ENCODE data around the gene ESYT3.

The ESYT3 gene

GRCh38 chr3:138456961-138457862 is 22.8 kb downstream of the ESYT3 start:
- H2AFZ ChIP-seq (ENCODE audit: low read depth, low read length, severe bottlenecking) = no peak overlapping the region
- no peaks in the 10 kb centered on the region for H3K9me3 ChIP-seq (ENCODE audit: insufficient read depth, low read length)
- H3K9ac ChIP-seq (ENCODE audit: low read length) = no peak overlapping the region
- no peak overlapping the region for H3K4me3 ChIP-seq (ENCODE audit: insufficient read depth, low read length, poor library complexity, severe bottlenecking)
- H3K9me2 ChIP-seq (replicated peaks; ENCODE audit: insufficient read depth, low read length) = no peaks in the 10 kb centered on the region
- no peaks in the 10 kb centered on the region for H3K36me3 ChIP-seq (ENCODE audit: low read length)
- H3K27me3 ChIP-seq (ENCODE audit: low read length) = no peaks in the 10 kb centered on the region
- no peaks in the 10 kb centered on the region for H4K20me1 ChIP-seq (ENCODE audit: low read depth, low read length)
- no peak overlapping the region for H3K27ac ChIP-seq (ENCODE audit: low read depth, low read length)
- H3K4me2 ChIP-seq (ENCODE audit: low read depth, low read length, poor library complexity, severe bottlenecking) = no peak overlapping the region
- H3F3A ChIP-seq (ENCODE audit: insufficient read depth) = no peaks in the 10 kb centered on the region
- H3K79me2 ChIP-seq (ENCODE audit: insufficient read depth, low read length) = no peaks in the 10 kb centered on the region
- TF ChIP-seq EZH2phosphoT487 (conservative IDR thresholded peaks at IDR 0.05; ENCODE audit: low read length) = no peak
- no peak for TF ChIP-seq CTCF (IDR thresholded peaks at IDR 0.05; ENCODE audit: insufficient read depth, low read length, poor library complexity, severe bottlenecking)

GRCh38 chr3:138457863-138458735 is 23.7 kb downstream of the ESYT3 start:
- H3F3A ChIP-seq (ENCODE audit: insufficient read depth) = no peaks in the 10 kb centered on the region
- H3K9me2 ChIP-seq (replicated peaks; ENCODE audit: insufficient read depth, low read length) = no peaks in the 10 kb centered on the region
- H2AFZ ChIP-seq (ENCODE audit: low read depth, low read length, severe bottlenecking) = no peak overlapping the region
- H3K36me3 ChIP-seq (ENCODE audit: low read length) = no peaks in the 10 kb centered on the region
- TF ChIP-seq CTCF (IDR thresholded peaks at IDR 0.05; ENCODE audit: insufficient read depth, low read length, poor library complexity, severe bottlenecking) = no peak
- no peak for TF ChIP-seq EZH2phosphoT487 (conservative IDR thresholded peaks at IDR 0.05; ENCODE audit: low read length)
- no peaks in the 10 kb centered on the region for H3K9me3 ChIP-seq (ENCODE audit: insufficient read depth, low read length)
- no peaks in the 10 kb centered on the region for H3K79me2 ChIP-seq (ENCODE audit: insufficient read depth, low read length)
- H3K4me3 ChIP-seq (ENCODE audit: insufficient read depth, low read length, poor library complexity, severe bottlenecking) = no peak overlapping the region
- no peak overlapping the region for H3K27ac ChIP-seq (ENCODE audit: low read depth, low read length)
- no peaks in the 10 kb centered on the region for H4K20me1 ChIP-seq (ENCODE audit: low read depth, low read length)
- no peaks in the 10 kb centered on the region for H3K27me3 ChIP-seq (ENCODE audit: low read length)
- no peak overlapping the region for H3K4me2 ChIP-seq (ENCODE audit: low read depth, low read length, poor library complexity, severe bottlenecking)
- H3K9ac ChIP-seq (ENCODE audit: low read length) = no peak overlapping the region

- TF ChIP-seq CTCF (IDR thresholded peaks at IDR 0.05; ENCODE audit: insufficient read depth, low read length, poor library complexity, severe bottlenecking) = no peak
- TF ChIP-seq EZH2phosphoT487 (conservative IDR thresholded peaks at IDR 0.05; ENCODE audit: low read length) = no peak
- Histone ChIP-seq H3K4me2 (ENCODE audit: low read depth, low read length, poor library complexity, severe bottlenecking) (no peak overlapping the region), H4K20me1 (ENCODE audit: low read depth, low read length) (no peaks in the 10 kb centered on the region), H3K4me3 (ENCODE audit: insufficient read depth, low read length, poor library complexity, severe bottlenecking) (no peak overlapping the region), H3K9me3 (ENCODE audit: insufficient read depth, low read length) (no peaks in the 10 kb centered on the region), H2AFZ (ENCODE audit: low read depth, low read length, severe bottlenecking) (no peak overlapping the region), H3K9ac (ENCODE audit: low read length) (no peak overlapping the region), H3K36me3 (ENCODE audit: low read length) (no peaks in the 10 kb centered on the region), H3F3A (ENCODE audit: insufficient read depth) (no peaks in the 10 kb centered on the region), H3K9me2 (replicated peaks; ENCODE audit: insufficient read depth, low read length) (no peaks in the 10 kb centered on the region), H3K79me2 (ENCODE audit: insufficient read depth, low read length) (no peaks in the 10 kb centered on the region), H3K27me3 (ENCODE audit: low read length) (no peaks in the 10 kb centered on the region), H3K27ac (ENCODE audit: low read depth, low read length) (no peak overlapping the region)
These were observed 24.5 kb downstream of the ESYT3 start for GRCh38 chr3:138458774-138459499.
